Measurements from ENCODE around the gene USH2A. TPM values are rescaled to one million over a fixed set of nuclear protein-coding genes. Genes with fewer than 3 reads are reported as not detected.

The USH2A gene
- total RNA-seq, 1 experiment from 2014 or later = not detected

DNA sequence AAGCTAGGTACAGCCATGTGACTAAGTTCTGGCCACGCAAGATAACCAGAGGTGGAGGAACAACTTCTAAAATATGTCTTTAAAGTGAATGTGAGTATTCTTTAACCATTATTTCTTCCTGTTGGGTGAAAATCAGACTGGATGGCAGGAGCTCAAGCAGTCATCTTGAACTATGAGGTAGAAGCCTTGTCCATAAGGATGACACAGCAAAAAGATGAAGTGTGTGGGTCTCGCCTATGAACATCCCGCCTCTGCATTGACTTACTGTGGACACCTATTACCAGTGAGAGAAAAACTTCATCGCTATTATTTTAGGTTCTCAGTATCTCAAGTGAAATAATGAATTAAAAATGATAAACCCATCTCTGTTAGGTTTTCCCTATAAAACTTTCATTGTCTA is 365.3 kb downstream of the USH2A start:
- TF ChIP-seq, protein P1, sequence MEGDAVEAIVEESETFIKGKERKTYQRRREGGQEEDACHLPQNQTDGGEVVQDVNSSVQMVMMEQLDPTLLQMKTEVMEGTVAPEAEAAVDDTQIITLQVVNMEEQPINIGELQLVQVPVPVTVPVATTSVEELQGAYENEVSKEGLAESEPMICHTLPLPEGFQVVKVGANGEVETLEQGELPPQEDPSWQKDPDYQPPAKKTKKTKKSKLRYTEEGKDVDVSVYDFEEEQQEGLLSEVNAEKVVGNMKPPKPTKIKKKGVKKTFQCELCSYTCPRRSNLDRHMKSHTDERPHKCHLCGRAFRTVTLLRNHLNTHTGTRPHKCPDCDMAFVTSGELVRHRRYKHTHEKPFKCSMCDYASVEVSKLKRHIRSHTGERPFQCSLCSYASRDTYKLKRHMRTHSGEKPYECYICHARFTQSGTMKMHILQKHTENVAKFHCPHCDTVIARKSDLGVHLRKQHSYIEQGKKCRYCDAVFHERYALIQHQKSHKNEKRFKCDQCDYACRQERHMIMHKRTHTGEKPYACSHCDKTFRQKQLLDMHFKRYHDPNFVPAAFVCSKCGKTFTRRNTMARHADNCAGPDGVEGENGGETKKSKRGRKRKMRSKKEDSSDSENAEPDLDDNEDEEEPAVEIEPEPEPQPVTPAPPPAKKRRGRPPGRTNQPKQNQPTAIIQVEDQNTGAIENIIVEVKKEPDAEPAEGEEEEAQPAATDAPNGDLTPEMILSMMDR (conservative IDR thresholded peaks at IDR 0.05; ENCODE audit: low read depth, low read length) = no peak
- no peak for TF ChIP-seq EZH2 (IDR thresholded peaks at IDR 0.05; ENCODE audit: borderline replicate concordance, low read depth, low read length, poor library complexity, severe bottlenecking)
- BruUV-seq (replicated peaks) = no TSS peak
- no peaks in the 10 kb centered on the region for H3K9me3 ChIP-seq (ENCODE audit: low read depth, low read length, poor library complexity, severe bottlenecking)
- DNase-seq (ENCODE audit: low spot score) = no peak
- intact Hi-C loops (cut with micrococcal nuclease; ENCODE audit: unreplicated experiment) = no loop called here
- H3K4me3 ChIP-seq (ENCODE audit: low read depth, low read length, poor library complexity, severe bottlenecking) = no peak overlapping the region
- H3K27me3 ChIP-seq (replicated peaks; ENCODE audit: insufficient read depth, low read depth, low read length, poor library complexity) = peaks cover 5% of the 10 kb centered on the region
- H3K36me3 ChIP-seq (ENCODE audit: insufficient read depth, low read length, poor library complexity, severe bottlenecking) = no peaks in the 10 kb centered on the region
- ChIA-PET CTCF (no interaction called here), POLR2A (ENCODE audit: low non-redundant PET) (no interaction called here)
- H3K4me1 ChIP-seq (ENCODE audit: insufficient read depth, low read length, poor library complexity, severe bottlenecking) = no peaks in the 10 kb centered on the region
- no peak overlapping the region for H3K27ac ChIP-seq (ENCODE audit: low read depth, low read length, poor library complexity, severe bottlenecking)

GRCh38 chr1:216057063-216057462 is 366.2 kb downstream of the USH2A start:
- BruUV-seq (replicated peaks) = no TSS peak
- TF ChIP-seq EZH2 (IDR thresholded peaks at IDR 0.05; ENCODE audit: borderline replicate concordance, low read depth, low read length, poor library complexity, severe bottlenecking) = no peak
- TF ChIP-seq, protein P1 (conservative IDR thresholded peaks at IDR 0.05; ENCODE audit: low read depth, low read length) = no peak
- no peaks in the 10 kb centered on the region for H3K9me3 ChIP-seq (ENCODE audit: low read depth, low read length, poor library complexity, severe bottlenecking)
- DNase-seq (ENCODE audit: low spot score) = no peak
- CTCF ChIA-PET = no interaction called here
- H3K27ac ChIP-seq (ENCODE audit: low read depth, low read length, poor library complexity, severe bottlenecking) = no peak overlapping the region
- H3K4me3 ChIP-seq (ENCODE audit: low read depth, low read length, poor library complexity, severe bottlenecking) = no peak overlapping the region
- POLR2A ChIA-PET (ENCODE audit: low non-redundant PET) = no interaction called here
- H3K27me3 ChIP-seq (replicated peaks; ENCODE audit: insufficient read depth, low read depth, low read length, poor library complexity) = peaks cover 5% of the 10 kb centered on the region
- H3K36me3 ChIP-seq (ENCODE audit: insufficient read depth, low read length, poor library complexity, severe bottlenecking) = no peaks in the 10 kb centered on the region
- intact Hi-C loops (cut with micrococcal nuclease; ENCODE audit: unreplicated experiment) = no loop called here
- no peaks in the 10 kb centered on the region for H3K4me1 ChIP-seq (ENCODE audit: insufficient read depth, low read length, poor library complexity, severe bottlenecking)

DNA sequence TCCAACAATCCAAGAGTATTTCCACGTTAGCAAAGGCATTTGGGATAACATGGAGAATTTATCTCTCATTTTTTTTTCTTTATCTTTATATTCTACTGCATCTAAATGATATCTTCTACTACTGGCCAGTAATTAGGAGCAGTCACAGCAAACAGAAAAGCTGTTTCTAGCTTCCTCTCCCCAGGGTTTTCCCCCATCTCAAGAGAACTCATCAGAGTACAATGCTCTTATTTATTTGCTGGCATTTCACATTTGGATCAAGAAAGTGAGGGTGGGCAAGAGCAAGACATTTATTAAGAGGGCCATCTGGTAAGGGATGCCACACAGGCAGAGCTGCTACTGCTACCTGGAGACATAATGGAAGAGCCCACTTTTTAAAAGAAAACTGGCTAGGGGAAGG is 368.2 kb downstream of the USH2A start:
- intact Hi-C loops (cut with micrococcal nuclease; ENCODE audit: unreplicated experiment) = no loop called here
- peaks cover 5% of the 10 kb centered on the region for H3K27me3 ChIP-seq (replicated peaks; ENCODE audit: insufficient read depth, low read depth, low read length, poor library complexity)
- no peaks in the 10 kb centered on the region for H3K4me1 ChIP-seq (ENCODE audit: insufficient read depth, low read length, poor library complexity, severe bottlenecking)
- ChIA-PET POLR2A (ENCODE audit: low non-redundant PET) (no interaction called here), CTCF (no interaction called here)
- no peak overlapping the region for H3K27ac ChIP-seq (ENCODE audit: low read depth, low read length, poor library complexity, severe bottlenecking)
- H3K36me3 ChIP-seq (ENCODE audit: insufficient read depth, low read length, poor library complexity, severe bottlenecking) = no peaks in the 10 kb centered on the region
- no peak overlapping the region for H3K4me3 ChIP-seq (ENCODE audit: low read depth, low read length, poor library complexity, severe bottlenecking)
- DNase-seq (ENCODE audit: low spot score) = no peak
- BruUV-seq (replicated peaks) = no TSS peak
- no peaks in the 10 kb centered on the region for H3K9me3 ChIP-seq (ENCODE audit: low read depth, low read length, poor library complexity, severe bottlenecking)
- no peak for TF ChIP-seq EZH2 (IDR thresholded peaks at IDR 0.05; ENCODE audit: borderline replicate concordance, low read depth, low read length, poor library complexity, severe bottlenecking)
- TF ChIP-seq, protein P1 (conservative IDR thresholded peaks at IDR 0.05; ENCODE audit: low read depth, low read length) = no peak

All from A673 (cell line).